ENCODE measurements around the gene ZBTB7C. TPM values are rescaled to one million over a fixed set of nuclear protein-coding genes. Genes with fewer than 3 reads are reported as not detected.

Gene ZBTB7C
- total RNA-seq, 1 donor from 2014 or later, result under 0.01 TPM

DNA sequence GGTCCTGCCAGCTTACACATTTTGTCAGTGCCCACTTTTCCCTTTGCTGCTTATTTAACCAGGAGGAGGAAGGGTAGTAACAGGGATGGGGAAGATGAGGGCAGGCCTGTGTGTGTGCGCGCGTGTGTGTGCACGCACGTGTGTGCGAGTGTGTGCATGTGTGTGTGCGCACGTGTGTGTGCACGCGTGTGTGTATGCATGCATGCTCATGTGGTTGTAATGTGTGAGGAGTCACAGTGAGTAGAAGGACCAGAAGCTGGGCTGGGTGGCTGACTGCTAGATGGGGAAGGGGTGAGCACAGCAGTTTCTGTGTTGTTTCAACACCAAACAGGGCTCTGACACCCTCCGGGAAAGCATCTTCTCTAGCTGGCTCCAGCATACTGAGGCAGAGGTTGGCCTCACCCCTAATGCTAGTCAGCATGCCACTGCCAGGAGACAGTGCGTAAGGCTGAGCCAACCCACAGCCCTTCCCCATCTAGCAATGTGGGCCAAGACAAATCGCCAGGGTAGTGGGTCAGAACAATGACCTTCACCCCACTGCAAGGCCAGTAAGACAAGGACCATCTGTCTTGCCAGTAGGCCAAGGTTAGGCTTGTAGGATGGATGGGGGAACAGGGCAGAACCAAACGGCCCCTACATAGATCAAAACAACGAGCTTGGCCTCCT is 260.0 kb downstream of the ZBTB7C start:
- no peak for DNase-seq (ENCODE audit: low read depth in 2 of 2)

DNA sequence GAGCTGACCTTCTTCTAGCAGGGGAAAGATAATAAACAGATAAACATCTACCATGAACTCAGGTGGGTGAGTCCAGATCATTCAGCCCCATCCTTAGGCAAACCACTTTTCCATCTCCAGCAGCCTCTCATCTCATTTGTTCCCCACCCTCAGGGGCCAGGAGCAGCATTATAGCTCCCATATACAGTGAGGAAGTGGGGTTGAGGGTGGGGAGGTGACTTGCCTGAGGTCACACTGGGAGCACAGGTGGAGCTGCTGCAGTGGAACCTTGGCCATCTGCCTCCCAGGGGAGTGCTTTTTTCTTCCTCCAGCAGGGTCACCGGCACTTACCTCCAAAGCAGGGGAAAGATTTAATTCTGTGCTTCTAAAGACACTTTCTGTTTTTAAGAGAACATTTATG is 266.2 kb downstream of the ZBTB7C start:
- DNase-seq (ENCODE audit: low read depth in 2 of 2), result no peak

DNA sequence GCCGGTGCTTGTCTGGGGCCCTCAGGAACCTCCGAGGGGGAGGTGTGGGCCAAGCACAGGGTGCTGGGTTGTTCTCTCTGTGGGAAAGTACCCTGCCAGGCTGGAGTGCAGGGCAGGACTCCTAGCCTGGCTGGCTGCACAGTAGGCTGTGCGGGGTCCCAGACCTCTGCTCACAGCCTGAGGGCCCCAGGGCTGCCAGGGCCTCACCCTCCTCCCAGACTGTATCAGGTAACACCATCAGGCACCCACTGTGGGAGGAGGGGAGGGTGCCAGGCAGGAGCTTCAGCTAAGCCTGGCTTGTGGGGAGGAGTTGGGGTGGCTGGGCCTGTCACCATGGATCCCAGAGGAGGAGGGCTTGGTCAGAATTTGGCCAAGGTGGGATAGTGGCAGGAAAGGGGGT is 266.8 kb downstream of the ZBTB7C start:
- DNase-seq (ENCODE audit: low read depth in 2 of 2), result no peak

DNA sequence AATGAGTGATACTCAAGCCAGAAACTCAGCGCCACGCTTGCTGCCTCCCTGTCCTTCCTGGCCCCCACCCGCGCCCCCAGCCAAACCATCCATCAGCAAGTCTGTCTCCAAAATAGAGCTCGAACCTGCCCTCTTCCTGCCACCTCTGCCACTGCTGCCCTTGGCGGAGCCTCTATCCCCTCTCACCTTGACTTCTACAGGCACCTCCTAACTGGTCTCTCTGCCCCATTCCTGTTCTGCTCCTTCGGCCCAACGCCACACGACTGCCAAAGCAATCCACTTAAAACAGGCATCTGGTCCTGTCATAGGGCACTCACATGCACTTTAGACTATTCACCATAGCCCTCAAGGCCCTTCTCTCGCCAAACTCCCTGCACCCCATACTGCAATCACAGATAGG is 268.5 kb downstream of the ZBTB7C start:
- no peak for DNase-seq (ENCODE audit: low read depth in 2 of 2)

DNA sequence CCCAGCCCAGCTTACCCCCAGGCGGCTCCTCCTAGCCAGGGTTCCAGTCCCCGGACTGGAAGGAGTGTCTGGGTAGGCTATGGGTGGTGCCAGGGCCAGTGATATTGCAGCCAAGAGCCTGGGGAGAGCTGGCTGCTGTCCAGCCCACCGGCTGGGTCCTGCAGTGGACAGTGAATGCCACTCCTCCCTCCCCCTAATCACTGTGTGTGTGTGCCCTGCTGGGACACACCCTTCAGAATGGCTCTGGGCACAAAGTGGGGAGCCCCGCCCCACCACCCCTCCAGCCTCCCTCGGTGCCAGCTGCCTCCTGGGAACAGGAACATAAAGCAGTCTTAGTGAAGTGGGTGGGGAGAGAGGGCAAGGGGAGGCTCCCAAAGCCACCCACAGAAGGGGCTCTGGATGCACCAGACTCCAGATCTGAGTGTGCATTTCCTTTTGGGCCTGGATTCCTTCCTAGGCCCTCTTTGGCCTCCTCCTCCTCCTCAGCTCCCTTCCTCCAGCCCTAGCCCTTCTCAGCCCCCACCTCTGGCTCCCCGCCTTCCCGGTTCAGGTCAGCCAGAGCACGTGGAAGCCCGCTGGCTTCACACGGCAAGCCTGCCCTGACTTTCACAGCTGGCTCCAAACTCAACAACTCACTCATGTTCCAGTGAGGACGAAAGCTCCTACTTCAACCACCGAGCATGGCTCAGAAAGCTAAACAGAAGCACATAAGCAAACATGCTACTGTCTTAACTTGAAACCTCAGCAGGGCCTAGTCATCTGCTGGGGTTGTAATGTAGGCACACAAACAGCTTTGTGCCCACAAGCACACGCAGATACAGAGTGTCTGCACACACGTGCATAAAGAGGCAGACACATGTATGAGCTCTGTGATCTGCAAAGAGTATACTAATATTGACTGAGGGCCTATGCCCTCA is 269.5 kb downstream of the ZBTB7C start:
- no peak for DNase-seq (ENCODE audit: low read depth in 2 of 2)

DNA sequence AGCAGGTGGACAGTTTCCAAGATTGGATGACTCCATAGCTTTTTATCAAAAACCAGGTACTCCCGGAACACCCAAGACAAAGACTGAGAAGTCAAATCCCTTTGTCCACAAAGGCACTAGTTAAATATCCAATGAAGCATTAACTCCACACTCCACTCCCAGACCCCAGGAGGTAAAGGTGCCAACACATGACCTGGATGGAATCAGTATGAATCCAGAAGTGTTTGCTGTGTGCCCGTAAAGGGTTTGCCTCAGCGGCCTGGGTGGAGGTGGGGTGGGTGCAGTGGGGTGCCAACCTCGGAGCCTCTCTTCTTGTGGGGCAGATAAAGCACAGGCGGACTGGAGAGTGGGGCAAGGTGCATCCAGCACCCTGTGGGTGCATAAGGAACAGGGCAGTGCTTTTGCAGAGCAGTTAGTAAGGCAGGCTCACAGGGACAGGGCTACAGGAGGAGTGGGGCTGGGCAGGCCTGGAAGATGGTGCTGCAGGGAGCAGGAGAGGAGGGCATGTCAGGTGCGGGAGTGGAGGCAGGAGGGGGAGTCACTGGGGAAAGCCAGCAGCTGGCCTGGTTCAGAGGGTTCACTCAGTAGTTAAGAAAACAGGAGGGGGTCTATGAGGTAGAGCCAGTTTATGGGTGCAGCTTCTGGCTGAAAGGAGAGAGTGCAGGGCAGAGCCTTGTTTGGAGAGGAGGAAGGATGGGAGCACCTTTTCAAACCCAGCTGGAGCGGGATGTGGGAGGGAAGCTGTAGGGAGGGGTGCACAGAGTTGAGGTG is 270.3 kb downstream of the ZBTB7C start:
- no peak for DNase-seq (ENCODE audit: low read depth in 2 of 2)

DNA sequence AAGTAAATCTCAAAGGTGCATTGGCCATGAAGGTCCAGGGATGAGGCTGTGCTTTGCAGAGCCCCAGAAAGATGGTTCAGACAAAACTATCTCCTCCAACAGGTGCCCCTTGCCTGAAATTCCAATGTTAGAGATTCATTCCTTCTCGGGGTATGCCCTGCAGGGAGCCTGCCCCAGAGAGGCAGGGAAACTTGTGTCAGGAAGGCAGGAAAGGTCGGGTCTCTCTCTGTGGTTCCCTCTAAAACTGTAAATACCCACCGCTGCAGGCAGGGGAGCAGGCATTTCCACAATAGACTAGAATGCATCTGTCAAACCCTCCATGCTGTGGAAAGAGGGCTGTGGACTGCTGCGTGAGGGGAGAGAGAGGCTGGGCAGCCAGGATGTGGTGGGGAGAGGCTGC is 271.0 kb downstream of the ZBTB7C start:
- no peak for DNase-seq (ENCODE audit: low read depth in 2 of 2)

DNA sequence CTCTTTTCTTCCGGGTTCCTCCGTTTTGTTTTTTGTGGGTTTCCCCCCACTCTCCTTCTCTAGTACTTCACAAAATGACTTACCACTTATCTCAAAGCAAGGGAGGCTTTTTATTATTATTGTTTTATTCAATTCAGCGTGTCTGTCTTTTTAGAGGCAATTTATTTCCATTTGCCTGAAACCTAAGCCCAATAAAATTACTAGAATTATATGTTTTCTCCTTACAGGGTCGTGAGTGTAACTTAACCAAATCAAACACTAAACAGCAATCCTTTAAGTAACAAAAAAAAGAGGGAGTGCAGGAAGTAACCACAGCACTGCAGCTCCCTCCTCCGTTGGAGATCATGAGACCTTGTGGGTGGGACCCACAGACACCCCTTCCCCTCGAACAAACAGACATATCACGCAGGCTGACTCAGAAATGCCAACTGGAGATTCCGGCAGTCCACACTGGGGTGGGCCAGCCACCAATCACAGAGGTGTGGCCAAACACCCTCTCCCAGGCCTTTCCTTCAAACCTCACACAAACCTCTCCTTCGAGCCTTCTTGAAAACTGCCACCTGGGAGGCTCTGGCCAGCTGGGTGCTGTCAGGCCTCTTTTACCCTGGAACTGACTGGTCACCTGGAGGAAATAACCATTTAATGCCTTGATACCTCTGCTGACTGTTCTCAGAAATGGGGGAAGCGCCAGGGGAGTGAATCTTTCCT is 271.7 kb downstream of the ZBTB7C start:
- DNase-seq (ENCODE audit: low read depth in 2 of 2), result no peak

DNA sequence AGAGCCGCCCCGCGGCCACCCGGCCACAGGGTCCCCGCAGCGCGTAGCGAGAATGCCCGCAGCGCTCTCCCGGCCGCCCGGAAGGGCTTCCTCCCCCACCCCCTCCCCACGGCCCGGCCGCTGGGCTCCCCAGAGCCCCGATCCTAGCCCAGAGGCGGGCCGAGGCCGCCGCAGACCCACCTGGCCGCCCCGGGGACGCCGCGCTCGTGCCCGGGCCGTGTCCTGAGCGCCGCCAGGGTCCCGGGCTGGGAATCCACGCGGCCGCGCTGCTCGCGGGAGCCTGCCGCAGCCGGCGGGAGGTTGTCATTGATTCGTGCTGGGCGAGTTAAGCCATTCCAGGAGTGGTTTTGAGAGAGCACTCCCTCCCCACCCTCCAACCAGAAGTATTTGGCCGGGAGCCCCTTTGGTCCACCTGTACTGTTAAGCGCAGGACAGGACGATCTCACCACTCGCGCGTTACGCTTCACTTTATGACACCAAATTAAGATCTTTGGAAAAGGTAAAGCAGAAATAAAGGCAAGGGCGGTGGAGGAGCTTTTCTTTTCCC is 272.3 kb downstream of the ZBTB7C start:
- DNase-seq (ENCODE audit: low read depth in 2 of 2), result no peak

DNA sequence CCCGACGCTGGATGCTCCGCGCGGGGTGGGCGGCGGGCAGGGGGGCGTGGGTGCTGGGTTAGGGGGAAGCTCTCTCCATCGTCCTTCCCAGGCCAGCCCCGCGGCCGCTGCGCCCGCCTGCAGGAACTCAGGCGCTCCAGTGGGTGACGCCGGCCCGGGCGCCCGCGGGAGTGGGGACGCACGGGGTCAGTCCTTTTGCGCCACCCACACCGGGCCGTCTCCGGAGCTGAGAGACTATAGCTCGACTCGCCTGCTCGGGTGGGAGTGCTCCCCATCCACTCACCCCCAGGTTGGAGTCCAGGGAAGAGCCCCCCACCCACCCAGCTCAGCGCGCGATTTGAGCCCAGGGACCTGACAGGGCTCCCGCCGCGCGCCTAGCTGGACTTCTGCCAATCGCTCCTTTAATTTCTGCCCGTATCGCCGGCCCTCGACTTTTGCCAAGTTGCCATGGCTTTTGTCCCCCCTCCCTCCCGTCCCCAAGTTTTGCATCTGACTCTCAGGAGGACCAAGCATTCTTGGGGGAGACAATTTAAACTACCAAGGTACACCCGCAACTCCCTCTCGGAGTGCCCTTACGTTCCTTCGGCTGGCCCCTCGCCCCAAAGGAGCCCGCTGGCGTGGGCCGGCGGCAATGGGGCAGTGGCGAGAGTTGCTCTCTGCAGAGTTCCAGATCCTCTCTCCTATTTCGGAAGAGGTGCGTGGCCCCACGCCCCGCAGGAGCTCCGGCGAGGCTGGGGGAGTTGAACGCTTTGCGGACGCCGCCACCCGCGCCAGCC is 272.9 kb downstream of the ZBTB7C start:
- no peak for DNase-seq (ENCODE audit: low read depth in 2 of 2)

DNA sequence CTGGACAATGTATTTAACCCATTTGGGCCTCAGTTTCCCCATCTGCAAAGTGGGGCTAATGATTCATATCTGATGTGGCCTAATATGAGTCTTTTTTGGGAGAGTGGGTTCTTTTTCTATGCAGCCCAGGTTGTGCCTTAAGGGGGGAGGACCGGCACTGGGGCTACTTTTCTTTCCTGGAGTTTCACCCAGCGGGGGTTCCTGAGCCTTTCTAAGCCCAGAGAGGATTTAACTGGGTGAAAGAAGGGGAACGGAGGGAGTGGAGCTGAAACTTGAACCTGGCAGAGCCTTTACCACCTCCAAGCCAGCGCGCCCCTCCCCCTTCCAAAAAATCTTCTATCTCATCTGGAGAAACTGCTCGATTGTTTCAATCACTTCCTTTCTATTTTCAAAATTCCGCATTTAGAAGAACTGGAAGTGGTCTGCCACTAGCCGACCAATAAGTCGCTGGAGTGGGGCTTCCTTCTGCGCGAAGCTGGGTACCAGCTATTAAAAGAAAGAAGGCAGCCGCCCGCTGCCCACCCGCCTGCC is 273.7 kb downstream of the ZBTB7C start:
- DNase-seq (ENCODE audit: low read depth in 2 of 2), result no peak

DNA sequence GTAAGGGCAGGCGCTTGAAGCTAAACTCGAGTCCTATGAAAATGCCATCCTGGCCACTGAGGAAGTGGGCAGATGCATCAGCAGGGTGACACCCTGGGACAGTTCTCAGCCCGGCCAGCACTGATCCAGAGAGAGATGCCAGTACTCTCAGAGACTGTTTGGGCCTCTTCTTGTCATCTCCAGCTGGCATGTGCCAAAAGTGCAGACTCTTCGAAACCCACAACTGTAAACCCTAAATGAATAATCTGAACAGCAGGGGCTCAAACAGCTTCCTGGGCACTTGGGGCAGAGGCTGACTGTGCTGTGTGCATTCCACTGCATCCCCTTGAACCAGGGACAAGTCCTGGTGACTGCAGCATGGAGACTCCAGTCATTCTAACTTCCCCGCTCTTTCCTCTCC is 274.6 kb downstream of the ZBTB7C start:
- no peak for DNase-seq (ENCODE audit: low read depth in 2 of 2)

DNA sequence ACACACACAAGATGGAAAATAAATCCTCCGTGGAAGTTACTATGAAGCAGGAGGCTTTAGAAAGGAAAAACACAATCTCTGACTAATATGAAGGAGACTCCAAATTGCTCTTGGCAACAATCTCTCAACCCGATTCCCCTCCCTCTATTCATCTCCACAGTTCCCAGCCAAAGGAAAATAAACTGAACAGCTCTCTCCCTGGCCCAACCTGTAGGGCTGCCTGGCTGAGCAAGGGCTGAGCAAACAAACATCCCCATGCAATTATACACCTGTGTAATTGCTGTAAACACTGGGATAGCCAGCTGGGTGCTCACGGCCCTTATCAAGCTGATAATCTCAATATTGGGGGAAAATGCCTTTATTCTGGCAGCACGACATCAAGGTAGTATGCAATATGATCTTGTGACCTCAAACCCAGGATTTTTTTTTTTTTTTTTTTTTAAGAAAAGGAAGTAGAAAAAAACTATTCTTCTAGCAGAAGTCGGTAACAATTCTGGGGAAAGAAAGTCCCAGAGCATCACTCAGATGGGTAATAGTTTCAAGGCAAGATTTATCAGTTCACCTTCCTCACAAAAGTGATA is 275.4 kb downstream of the ZBTB7C start:
- DNase-seq (ENCODE audit: low read depth in 2 of 2), result no peak

DNA sequence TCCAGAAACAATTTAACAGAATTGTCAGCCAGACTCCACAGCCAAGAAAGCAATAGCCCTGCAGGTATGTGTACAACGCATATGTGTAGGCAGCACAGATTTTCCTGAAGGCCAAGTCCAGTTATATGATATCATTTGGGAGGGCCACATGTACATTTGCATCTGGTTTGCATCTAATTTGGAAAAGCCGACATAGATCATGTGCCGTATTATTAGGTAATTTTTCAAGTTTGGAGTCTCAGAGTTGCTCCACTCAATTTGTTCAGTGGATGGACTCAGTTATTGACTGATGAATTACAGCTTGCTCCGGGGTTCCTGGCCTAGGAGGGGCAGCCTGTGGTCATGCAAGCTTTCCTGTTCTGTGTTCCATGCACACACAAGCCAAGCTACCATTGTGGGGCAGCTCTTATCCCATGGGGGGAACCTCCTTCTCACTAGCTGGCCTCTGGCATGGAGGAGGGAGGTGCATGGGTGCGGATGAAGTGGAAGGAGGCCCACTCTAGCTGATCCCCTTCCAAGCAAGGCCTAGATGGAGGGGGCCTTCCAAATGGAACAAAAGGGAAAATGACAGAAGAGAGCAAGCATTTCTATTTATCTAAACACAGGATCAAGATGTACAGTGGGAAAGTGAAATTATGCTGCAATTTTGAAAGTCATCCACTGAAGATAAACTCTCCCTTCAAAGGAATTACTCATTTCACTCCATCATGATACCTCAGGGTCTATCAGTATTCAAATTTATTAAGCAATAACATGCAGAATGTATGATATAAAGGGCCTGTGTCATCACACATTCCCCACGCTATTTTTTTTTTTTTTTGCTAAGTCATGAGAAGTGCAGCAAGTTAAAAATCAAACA is 276.2 kb downstream of the ZBTB7C start:
- no peak for DNase-seq (ENCODE audit: low read depth in 2 of 2)

DNA sequence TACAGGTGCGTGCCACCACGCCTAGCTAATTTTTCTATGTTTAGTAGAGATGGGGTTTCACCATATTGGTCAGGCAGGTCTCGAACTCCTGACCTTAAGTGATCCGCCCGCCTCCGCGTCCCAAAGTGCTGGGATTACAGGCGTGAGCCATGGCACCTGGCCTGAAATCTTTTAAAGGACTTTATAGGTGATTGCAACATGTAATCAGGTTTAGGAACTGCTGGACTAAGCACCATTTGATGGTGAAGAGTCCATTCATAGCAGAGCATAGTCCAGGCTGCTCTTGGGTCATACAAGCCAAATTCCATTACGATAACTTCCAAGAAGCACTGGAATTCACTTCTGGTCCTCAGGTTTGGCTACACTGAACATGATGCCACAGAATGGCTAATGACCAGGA is 278.1 kb downstream of the ZBTB7C start:
- no peak for DNase-seq (ENCODE audit: low read depth in 2 of 2)

DNA sequence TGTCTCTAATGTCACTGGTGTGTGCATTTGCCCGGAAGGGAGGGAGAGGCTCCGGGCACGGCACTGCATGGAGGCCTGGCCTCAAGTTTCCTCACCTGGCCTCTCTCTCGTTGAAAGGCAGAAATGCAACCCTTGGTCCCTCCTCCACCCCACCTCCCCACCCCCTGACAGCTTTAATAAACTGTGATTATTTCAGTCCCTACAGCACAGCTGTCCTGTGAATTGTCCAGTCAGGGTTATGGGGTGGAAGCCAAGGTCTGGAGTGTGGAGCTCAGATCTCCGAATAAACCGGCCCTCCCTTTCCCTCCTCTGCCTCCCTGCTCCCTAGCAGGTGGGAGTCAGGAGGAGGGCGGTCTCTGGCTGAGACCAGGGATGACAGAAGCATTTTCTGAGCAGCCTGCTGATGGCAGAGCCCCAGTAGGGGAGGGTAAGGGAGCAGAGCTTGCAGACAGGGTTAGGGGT is 279.5 kb downstream of the ZBTB7C start:
- DNase-seq (ENCODE audit: low read depth in 2 of 2), result no peak

DNA sequence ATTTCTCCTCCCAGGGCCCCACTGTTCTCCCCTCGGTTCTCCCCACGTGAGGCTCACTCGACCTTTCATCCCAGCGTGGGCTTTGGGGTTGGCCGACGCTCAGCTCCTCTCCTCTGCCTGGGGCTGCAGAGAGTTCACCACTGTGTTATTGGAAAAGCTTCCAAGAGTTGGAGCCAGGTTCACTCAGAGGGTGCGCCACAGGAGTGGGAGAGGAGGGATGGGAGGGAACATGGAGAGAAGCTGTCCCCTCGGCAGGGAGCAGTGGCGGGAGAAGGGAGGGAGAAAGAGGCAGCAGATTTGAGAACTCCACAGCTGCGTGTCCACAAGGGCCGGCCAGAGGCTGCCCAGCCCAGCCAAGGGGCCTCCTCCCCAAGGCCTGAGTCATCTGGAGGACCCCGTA is 281.6 kb downstream of the ZBTB7C start:
- no peak for DNase-seq (ENCODE audit: low read depth in 2 of 2)

DNA sequence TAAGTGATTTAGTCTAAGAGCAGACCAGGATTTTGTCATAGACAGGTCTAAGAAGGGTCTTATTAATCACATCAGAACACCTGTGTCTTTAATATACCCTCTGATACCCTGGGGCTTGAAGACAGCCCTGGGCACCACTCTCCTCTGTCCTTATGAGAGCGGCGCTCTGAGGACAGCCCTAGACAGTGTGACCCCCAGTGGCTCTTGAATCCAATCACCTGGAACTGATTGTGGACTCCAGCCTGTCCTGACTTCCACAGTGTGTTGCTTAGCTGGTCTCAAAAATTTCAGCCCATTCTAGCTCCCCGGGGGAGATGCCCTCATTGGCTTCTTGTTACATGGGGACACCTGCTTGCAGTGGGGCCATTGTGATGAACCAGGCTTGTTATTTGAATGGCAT is 282.9 kb downstream of the ZBTB7C start:
- DNase-seq (ENCODE audit: low read depth in 2 of 2), result no peak

DNA sequence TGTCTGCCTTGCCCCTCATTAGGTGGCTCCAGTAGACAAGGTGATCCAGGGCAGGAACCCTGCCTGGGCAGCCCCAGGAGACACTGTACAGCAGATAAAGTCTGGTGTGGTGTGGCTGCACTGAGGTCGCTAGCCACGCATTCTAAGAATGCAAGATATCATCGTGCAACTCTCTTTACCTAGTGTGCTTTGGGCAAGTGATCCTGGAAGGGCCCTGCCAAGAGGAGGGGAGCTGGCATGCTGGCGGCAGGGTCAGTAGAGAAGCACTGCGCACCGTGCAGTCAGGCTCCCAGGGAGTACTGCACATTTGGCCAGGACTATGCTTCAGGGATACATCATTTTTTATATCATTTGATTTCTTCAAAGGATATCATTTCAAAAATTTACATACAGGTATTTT is 283.5 kb downstream of the ZBTB7C start:
- DNase-seq (ENCODE audit: low read depth in 2 of 2), result no peak

All from lung microvascular endothelial cell (primary cell).